NT2/D1 (cell line): Measurements from ENCODE around the gene FRMD4A.

Experiments used
- DNase-seq: peaks from one replicate; pipeline ENCODE4 v3.0.0-alpha.2; 2011; ENCODE audit warnings: low read depth, low spot score
- H3K27me3 ChIP-seq: 2 replicates; pipeline ENCODE4 v1.6.0; 2011; ENCODE audit warnings: mild to moderate bottlenecking; ENCODE audit not compliant: insufficient read length, insufficient read depth
- H3K36me3 ChIP-seq: 2 replicates; pipeline ENCODE4 v1.6.1; 2011; ENCODE audit warnings: mild to moderate bottlenecking, low read length, mixed read lengths; ENCODE audit not compliant: insufficient read depth, insufficient read length
- H3K4me1 ChIP-seq: 2 replicates; pipeline ENCODE4 v1.5.1; 2011; ENCODE audit not compliant: insufficient read depth, insufficient read length
- H3K4me3 ChIP-seq: 2 replicates; pipeline ENCODE4 v1.5.1; 2011; ENCODE audit warnings: low read depth; ENCODE audit not compliant: insufficient read length
- H3K9ac ChIP-seq: 2 replicates; pipeline ENCODE4 v1.6.0; 2011; ENCODE audit warnings: low read depth; ENCODE audit not compliant: insufficient read length
- H3K9me3 ChIP-seq: 2 replicates; pipeline ENCODE4 v1.5.1; 2011; ENCODE audit warnings: mild to moderate bottlenecking, low read length; ENCODE audit not compliant: insufficient read depth
- SUZ12 ChIP-seq: IDR thresholded peaks from 2 replicates; pipeline ENCODE4 v1.6.1; 2011; ENCODE audit not compliant: insufficient read length, insufficient read depth; ENCODE audit errors: extremely low read depth
- YY1 ChIP-seq: IDR thresholded peaks from 2 replicates; pipeline ENCODE4 v1.6.1; 2011; ENCODE audit not compliant: insufficient read length, insufficient read depth
- ZNF274 ChIP-seq: IDR thresholded peaks from 2 replicates; pipeline ENCODE4 v1.6.1; 2011; ENCODE audit warnings: mild to moderate bottlenecking, low read depth, low read length

FRMD4A gene

DNA sequence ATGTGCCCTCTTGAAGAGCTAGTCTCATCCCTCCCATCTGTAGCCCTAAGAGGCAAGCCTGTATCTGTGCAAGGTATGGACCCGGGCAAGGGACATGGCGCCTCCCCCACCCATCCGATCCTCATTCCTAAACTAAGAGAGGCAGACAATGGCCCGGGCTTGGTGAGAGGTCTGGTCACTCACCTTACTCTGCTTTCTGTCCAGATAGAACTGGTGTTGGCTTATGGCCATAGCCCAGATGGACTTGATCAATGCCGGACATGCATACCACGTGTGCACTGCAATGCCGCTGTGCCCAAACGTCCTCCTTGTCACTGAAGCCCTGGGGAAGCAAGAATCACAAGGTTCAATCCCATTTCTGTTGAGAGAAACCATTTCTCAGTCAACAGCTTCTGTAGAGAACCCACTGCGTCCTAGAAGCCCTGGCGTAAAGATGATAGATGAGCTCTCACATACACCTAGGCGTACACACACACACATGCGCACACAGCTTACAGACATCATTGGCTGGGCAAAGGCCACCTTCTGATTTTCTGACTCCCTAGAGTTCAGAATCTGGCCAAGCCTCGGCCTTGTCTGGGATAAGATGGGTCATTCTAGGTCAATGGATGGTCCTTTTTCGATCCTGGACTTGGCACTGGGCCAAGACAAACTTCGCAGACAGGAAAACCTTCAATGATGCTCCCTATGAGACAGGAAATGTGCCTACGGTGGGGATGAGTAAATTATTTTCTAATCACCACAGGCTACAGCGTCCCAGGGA is 629.4 kb downstream of the FRMD4A start:
- H3K36me3 ChIP-seq, result peaks cover 48% of the 10 kb centered on the region
- peaks cover 13% of the 10 kb centered on the region for H3K4me1 ChIP-seq
- no peak overlapping the region for H3K9ac ChIP-seq
- no peaks in the 10 kb centered on the region for H3K9me3 ChIP-seq
- no peaks in the 10 kb centered on the region for H3K27me3 ChIP-seq
- no peak overlapping the region for H3K4me3 ChIP-seq
- no peak for TF ChIP-seq ZNF274
- TF ChIP-seq SUZ12, result no peak
- no peak for TF ChIP-seq YY1
- DNase-seq, result no peak

DNA sequence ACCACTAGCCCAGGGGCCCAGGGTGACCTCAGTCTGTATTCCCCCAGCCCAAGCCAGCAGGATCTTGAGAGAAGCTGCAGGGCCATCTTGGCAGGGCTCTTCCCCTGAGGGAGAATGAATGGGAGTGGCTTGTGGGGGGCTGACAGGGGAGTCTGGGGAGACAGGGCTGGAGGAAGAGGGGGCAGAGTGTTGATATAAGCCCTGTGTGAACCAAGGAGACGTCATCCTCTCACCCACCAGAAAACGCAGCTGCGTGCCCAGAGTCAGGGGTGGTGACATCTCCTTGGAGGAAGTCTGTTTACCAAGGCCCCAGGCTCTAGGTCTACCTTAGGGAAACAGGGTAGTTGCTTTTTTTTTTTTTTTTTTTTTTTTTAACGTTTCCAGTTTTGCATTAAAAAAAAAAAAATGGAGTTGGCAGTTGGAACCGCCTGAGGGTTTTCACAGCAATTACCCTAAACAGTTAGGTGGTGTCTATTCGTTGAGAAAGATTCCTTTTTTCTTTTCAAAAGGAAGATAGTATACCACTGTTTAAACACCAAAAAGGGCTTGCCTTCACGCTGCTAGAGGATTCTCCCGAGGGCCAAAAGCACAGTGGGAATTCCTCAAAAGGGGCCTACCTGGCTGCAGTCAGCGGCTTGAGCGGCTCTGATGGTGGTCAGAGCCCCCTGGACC is 630.1 kb downstream of the FRMD4A start:
- H3K27me3 ChIP-seq, result no peaks in the 10 kb centered on the region
- peaks cover 53% of the 10 kb centered on the region for H3K36me3 ChIP-seq
- H3K4me3 ChIP-seq, result no peak overlapping the region
- no peak for DNase-seq
- no peaks in the 10 kb centered on the region for H3K9me3 ChIP-seq
- H3K9ac ChIP-seq, result no peak overlapping the region
- no peak for TF ChIP-seq YY1
- no peak for TF ChIP-seq SUZ12
- no peak for TF ChIP-seq ZNF274
- H3K4me1 ChIP-seq, result peaks cover 10% of the 10 kb centered on the region

DNA sequence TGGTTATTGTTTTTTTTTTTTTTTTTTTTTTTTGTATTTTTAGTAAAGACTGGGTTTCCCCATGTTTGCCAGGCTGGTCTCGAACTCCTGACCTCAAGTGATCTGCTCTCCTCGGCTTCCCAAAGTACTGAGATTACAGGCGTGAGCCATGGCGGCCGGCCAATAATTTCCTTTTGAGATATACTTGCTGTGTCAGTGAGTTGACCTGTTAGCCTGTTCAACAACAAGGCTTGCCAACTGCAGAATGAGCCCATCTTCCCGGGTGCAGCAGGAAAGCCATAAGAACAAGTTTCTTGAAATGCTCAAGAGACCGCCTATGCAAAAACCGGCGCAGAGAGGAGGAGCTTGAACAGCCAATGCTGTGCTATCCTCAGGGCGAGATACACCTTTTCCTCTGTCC is 631.5 kb downstream of the FRMD4A start:
- peaks cover 8% of the 10 kb centered on the region for H3K4me1 ChIP-seq
- H3K4me3 ChIP-seq, result no peak overlapping the region
- H3K36me3 ChIP-seq, result peaks cover 56% of the 10 kb centered on the region
- H3K9me3 ChIP-seq, result no peaks in the 10 kb centered on the region
- no peaks in the 10 kb centered on the region for H3K27me3 ChIP-seq
- DNase-seq, result no peak
- no peak overlapping the region for H3K9ac ChIP-seq
- TF ChIP-seq SUZ12, result no peak
- no peak for TF ChIP-seq ZNF274

DNA sequence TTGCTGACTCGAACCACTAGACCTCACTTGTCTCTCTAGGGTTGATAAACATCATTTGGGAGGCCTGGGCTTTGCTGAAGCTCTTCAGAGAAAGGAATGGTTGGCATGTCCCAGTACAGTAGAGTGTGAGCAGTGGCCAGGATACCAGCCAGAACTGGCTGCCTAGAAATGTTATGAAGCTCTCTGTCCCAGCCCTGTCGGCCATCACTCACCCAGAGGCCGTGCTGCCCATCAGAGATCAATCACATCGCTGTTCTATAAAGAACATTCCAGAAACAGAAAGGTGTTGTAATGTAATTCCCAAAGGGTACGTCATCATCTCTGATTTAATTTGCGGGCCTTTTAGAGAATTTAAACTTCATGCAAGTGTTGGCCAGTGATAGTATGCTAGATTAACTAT is 632.5 kb downstream of the FRMD4A start:
- no peak overlapping the region for H3K9ac ChIP-seq
- no peaks in the 10 kb centered on the region for H3K27me3 ChIP-seq
- peaks cover 6% of the 10 kb centered on the region for H3K4me1 ChIP-seq
- H3K36me3 ChIP-seq, result peaks cover 66% of the 10 kb centered on the region
- H3K9me3 ChIP-seq, result no peaks in the 10 kb centered on the region
- no peak overlapping the region for H3K4me3 ChIP-seq
- TF ChIP-seq YY1 (no peak), ZNF274 (no peak), SUZ12 (no peak)
- DNase-seq, result no peak

DNA sequence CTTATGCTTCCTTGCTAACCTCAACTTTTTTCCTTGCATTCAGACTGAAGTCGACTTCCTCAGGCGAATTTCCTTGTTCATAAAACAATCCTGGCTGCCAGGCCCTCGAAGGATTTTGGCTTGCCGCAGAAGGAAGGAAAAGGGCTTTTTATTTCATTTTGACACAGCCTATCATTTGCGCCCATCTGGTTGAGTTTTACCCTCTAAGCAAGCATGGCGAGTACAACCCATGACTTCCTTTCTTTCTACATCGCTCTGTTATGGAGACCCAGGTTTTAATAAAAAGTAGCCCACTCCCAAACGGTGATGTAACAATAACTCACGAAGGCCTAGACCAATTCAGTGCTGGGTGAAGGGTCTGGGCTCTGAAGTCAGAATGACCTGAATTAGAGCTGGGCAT is 634.7 kb downstream of the FRMD4A start:
- no peak for TF ChIP-seq SUZ12
- no peak for TF ChIP-seq YY1
- no peak for TF ChIP-seq ZNF274
- Histone ChIP-seq H3K36me3 (peaks cover 81% of the 10 kb centered on the region), H3K27me3 (no peaks in the 10 kb centered on the region), H3K9ac (no peak overlapping the region), H3K4me1 (peaks cover 2% of the 10 kb centered on the region), H3K4me3 (no peak overlapping the region), H3K9me3 (no peaks in the 10 kb centered on the region)
- DNase-seq, result no peak

DNA sequence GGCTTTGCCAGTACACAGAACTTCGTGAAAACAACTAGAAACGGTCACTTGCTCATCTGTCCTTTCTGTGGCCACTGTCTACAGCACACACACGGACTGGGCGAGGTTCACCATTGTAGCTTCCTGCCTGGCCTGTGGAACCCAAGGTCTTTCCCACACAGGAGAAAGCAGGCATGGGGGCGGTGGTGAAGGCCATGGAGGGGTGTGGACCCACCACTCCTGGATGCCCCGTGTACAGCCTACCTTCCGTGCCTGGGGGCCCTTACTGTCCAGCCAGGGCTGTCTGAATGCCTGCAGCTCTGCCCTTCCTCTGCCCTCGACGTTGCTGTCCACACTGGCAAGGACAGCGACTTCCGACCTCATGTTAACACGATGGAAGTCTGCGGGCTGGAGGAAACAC is 635.1 kb downstream of the FRMD4A start:
- peaks cover 83% of the 10 kb centered on the region for H3K36me3 ChIP-seq
- TF ChIP-seq YY1 (no peak), SUZ12 (no peak), ZNF274 (no peak)

More for the DNA sequence above, 635.1 kb downstream of the FRMD4A start:
- Histone ChIP-seq H3K4me1 (peaks cover 2% of the 10 kb centered on the region), H3K9me3 (no peaks in the 10 kb centered on the region), H3K27me3 (no peaks in the 10 kb centered on the region), H3K4me3 (no peak overlapping the region), H3K9ac (no peak overlapping the region)
- no peak for DNase-seq
